ENCODE results near the gene IL17D. TPM values are rescaled to one million over a fixed set of nuclear protein-coding genes. Genes with fewer than 3 reads are reported as not detected.
"Not testable (repeated sequence)": the region's sequence is repeated elsewhere in the genome, so short reads cannot be mapped to it uniquely, and the experiment has no call there.

The IL17D gene
- total RNA-seq, 1 donor from 2014 or later, result 2.2 TPM

GRCh38 chr13:20718958-20719566, 15.6 kb downstream of the IL17D start:
- no peak for DNase-seq (ENCODE audit: low spot score)

DNA sequence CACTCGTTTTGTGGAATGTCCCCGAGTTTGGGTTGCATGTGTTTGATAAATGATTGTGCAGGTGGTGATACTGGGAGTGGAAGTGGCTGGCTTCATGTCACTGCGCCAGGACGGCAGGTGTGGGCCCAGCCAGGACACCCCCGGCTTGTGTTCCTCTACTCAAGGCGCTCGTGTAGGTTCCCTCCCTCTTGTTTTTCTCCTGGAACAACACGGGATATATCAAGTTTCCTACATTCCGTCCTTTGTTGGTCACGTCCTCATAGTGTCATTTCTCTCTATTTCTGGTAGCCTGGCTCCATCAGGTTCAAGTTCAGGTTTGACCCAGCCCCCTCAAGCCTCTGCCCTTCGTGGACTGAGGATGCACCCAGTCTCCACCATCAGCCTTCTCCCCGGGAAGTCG, 16.3 kb downstream of the IL17D start:
- no peak for DNase-seq (ENCODE audit: low spot score)

DNA sequence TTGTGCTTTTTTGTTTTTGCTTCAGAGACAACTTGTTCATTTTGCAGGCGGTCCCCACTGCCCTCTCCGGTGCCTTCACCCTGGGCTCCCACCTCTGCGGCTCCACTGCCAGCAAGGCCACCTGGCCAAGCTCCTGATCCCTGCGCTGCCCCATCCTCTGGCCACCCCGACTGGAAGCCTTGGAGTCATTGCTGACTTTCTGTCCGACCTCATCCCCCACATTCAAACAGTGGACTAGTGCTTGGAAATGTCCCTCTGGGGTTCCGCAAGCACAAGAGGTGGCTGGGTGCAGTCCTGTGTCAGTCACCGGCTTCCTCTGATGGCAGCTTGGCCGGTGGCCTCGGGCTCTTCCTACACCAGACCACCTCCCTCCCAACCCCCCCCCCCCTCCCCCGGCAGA, 17.0 kb downstream of the IL17D start:
- no peak for DNase-seq (ENCODE audit: low spot score)

GRCh38 chr13:20721058-20721453, 17.6 kb downstream of the IL17D start:
- no peak for DNase-seq (ENCODE audit: low spot score)

- no peak for DNase-seq (ENCODE audit: low spot score)
Observed at GRCh38 chr13:20721454-20722357, 18.2 kb downstream of the IL17D start.

- DNase-seq (ENCODE audit: low spot score), result no peak
Observed at GRCh38 chr13:20727856-20728255, 24.4 kb downstream of the IL17D start.

- peak; percentile 35 for DNase-seq (ENCODE audit: low spot score)
Observed at GRCh38 chr13:20728579-20729311, 25.2 kb downstream of the IL17D start.

- peak; percentile 76 for DNase-seq (ENCODE audit: low spot score)
Observed at GRCh38 chr13:20729633-20730585, 26.4 kb downstream of the IL17D start.

GRCh38 chr13:20738616-20739015, 35.1 kb downstream of the IL17D start:
- no peak for DNase-seq (ENCODE audit: low spot score)

DNA sequence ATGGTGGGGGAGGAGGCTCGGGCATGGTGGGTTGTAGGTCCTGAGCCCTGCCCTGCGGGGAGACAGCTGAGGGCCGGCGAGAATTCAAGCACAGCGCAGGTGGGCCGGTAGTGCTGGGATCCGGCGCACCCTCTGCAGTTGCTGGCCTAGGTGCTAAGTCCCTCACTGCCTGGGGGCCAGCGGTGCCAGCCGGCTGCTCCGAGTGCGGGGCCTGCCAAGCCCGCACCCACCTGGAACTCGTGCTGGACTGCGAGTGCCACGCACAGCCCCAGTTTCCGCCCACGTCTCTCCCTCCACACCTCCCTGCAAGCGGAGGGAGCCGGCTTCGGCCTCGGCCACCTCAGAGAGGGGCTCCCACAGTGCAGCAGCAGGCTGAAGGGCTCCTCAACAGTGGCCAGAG, 36.5 kb downstream of the IL17D start:
- DNase-seq (ENCODE audit: low spot score), result peak; percentile 86

DNA sequence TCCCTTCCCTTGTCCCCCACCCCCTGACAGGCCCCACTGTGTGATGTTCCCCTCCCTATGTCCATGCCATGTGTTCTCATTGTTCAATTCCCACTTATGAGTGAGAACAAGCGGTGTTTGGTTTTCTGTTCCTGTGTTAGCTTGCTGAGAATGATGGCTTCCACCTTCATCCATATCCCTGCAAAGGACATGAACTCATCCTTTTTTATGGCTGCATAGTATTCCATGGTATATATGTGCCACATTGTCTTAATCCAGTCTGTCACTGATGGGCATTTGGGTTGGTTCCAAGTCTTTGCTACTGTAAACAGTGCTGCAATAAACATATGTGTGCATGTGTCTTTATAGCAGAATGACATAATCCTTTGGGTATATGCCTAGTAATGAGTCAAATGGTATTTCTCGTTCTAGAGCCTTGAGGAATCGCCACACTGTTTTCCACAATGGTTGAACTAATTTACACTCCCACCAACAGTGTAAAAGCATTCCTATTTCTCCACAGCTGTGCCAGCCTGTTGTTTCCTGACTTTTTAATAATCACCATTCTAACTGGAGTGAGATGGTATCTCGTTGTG, 40.4 kb downstream of the IL17D start:
- DNase-seq (ENCODE audit: low spot score), result not testable (repeated sequence)

- DNase-seq (ENCODE audit: low spot score), result no peak
Observed at GRCh38 chr13:20749377-20749776, 45.9 kb downstream of the IL17D start.

DNA sequence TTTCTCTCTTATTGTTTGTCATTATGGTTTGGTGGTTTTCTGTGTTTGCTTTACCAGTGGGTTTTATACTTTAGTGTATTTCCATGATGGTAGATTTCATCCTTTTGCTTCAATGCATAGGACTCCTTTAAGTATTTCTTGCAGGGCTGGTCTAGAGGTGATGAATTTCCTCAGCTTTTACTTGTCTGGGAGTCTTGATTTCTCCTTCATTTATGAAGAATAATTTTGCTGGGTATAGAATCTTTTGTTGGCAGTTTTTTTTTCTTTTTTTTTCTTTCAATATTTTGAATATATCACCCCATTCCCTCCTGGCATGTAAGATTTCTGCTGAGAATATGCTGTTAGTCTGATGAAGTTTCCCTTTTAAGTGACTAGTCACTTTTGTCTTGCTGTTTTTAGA, 50.5 kb downstream of the IL17D start:
- DNase-seq (ENCODE audit: low spot score), result no peak

- no peak for DNase-seq (ENCODE audit: low spot score)
Observed at GRCh38 chr13:20760872-20761271, 57.4 kb downstream of the IL17D start.

DNA sequence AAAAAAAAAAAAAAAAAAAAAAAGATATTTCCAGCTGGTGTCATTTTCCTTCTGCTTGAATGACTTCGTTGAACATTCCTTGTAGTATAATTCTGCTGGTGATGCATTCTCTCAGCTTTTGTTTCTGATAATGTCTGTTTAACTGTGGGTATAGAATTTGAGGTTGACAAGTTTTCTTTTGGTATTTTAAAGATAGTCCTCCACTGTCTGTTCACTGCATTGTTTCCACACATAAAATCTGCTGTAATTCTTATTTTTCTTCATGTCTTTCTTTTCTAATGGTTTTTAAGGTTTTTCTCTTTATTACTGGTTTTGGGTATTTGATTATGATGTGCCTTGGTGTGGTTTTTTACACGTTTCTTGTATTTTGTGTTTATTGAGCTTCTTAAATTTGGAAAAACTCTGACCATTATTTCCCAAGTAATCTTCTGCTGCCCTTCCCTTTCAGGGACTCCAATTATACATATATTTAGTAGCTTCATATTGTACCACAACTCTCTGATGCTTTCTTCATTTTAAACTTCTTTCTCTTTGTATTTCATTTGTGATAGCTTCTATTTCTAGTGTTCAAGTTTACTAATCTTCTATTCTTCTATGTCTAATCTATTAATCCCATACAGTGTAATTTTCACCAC, 63.9 kb downstream of the IL17D start:
- DNase-seq (ENCODE audit: low spot score), result no peak

- DNase-seq (ENCODE audit: low spot score), result no peak
Observed at GRCh38 chr13:20769091-20769490, 65.6 kb downstream of the IL17D start.

DNA sequence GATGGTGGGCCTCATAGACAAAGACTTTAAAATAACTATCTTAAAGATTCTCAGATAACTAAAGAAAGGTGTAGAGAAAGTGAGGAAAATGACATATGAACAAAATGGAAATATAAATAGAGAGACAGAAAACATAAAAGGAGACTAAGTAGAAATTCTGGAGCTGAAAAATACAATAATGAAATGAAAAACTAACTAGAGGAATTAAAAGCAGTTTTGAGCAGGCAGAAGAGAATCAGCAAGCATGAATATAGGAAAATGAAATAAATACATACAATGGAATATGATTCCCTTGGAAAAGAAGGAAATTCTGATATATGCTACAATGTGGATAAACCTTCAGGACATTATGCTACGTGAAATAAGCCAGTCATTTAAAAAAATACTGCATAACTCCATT, 66.3 kb downstream of the IL17D start:
- DNase-seq (ENCODE audit: low spot score), result no peak

All from mesenteric fat pad (tissue), 1 donor.